Tibial artery (tissue), 4 donors: ENCODE results near the gene NDUFB3.
A peak's percentile ranks its signal among the peaks of the same experiment; 100 is the strongest.
"Not testable (repeated sequence)": the region's sequence is repeated elsewhere in the genome, so short reads cannot be mapped to it uniquely, and the experiment has no call there.

Experiments
- DNase-seq, 2 donors: peaks; one replicate each; pipeline ENCODE4 v3.0.0-alpha.2; 2019
- H3K27ac ChIP-seq, 2 donors: fragments of 200-600 bp; sonication (generic) in 1 of 2; 1 replicate in 1 of 2; 2 replicates in 1 of 2; pipeline ENCODE4 v1.5.1; 2018 to 2019; ENCODE audit warnings: mild to moderate bottlenecking in 1 of 2
- H3K27me3 ChIP-seq, 2 donors: fragments of 200-600 bp; sonication (generic) in 1 of 2; one replicate each; pipeline versions ENCODE4 v1.5.1 to v1.6.0; 2016 to 2019
- H3K36me3 ChIP-seq, 3 donors: fragments of 200-600 bp; sonication (generic) in 2 of 3; one replicate each; pipeline ENCODE4 v1.5.1; 2016 to 2019; ENCODE audit warnings: mild to moderate bottlenecking in 2 of 3
- H3K4me1 ChIP-seq, 4 donors: fragments of 200-600 bp; sonication (generic) in 2 of 4; 1 replicate in 3 of 4; 2 replicates in 1 of 4; pipeline ENCODE4 v1.5.1; 2016 to 2019
- H3K4me3 ChIP-seq, 2 donors: fragments of 200-600 bp; sonication (generic) in 1 of 2; 1 replicate in 1 of 2; 2 replicates in 1 of 2; pipeline ENCODE4 v1.5.1; 2018 to 2019; ENCODE audit warnings: mild to moderate bottlenecking in 2 of 2
- H3K9me3 ChIP-seq, 3 donors: fragments of 200-600 bp; sonication (generic) in 1 of 3; one replicate each; pipeline ENCODE4 v1.5.1; 2016 to 2019
- intact Hi-C: fragments of 100-400 bp; cut with DNase I; formaldehyde crosslinking; loops from one replicate; pipeline ENCODE4 v1.15.0; 2023; ENCODE audit warnings: low total_unique reads
- TF ChIP-seq, protein P1 (sequence below), 2 experiments: fragments of 200-600 bp in 1 of 2; fragments of 450-650 bp in 1 of 2; IDR thresholded peaks; one replicate each; pipeline ENCODE4 v1.5.1; 2017 to 2019; ENCODE audit warnings: antibody characterized with exemption in 2 of 2, mild to moderate bottlenecking in 1 of 2, moderate library complexity in 1 of 2

NDUFB3 gene

DNA sequence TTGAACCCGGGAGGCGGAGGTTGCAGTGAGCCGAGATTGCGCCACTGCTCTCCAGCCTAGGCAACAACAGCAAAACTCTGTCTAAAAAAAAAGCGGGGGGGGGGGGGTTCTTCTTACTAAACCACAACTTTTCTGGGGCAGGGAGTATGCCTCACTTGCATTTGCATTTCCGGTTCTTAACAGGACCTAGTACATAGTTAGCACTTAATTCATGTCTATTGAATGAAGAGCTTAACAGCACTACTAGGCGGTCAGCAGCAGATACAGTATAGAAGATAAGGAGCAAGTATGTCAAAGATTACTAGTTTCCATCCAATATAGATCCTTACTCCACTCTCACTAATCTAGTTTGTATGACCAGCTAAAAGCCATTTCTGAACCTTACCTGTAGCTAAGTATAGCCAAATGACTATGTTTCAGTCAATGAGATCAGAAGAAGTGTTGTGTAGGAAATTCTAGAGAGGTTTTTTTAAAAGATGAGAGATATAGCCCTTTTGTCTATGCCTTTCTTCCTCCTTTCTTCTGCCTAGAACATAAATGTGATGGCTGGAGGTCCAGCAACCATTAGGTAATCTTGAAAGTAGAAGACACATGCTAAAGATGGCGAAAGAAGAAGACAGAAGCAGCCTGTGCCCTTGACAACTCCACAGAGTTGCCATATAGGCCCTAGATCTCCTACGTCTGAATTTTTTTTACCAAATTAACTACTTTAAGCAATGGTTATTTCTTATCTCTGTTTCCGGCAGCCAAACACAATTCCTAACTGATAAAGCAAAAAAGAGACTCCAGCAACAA, 11.6 kb upstream of the NDUFB3 start:
- TF ChIP-seq, protein P1, sequence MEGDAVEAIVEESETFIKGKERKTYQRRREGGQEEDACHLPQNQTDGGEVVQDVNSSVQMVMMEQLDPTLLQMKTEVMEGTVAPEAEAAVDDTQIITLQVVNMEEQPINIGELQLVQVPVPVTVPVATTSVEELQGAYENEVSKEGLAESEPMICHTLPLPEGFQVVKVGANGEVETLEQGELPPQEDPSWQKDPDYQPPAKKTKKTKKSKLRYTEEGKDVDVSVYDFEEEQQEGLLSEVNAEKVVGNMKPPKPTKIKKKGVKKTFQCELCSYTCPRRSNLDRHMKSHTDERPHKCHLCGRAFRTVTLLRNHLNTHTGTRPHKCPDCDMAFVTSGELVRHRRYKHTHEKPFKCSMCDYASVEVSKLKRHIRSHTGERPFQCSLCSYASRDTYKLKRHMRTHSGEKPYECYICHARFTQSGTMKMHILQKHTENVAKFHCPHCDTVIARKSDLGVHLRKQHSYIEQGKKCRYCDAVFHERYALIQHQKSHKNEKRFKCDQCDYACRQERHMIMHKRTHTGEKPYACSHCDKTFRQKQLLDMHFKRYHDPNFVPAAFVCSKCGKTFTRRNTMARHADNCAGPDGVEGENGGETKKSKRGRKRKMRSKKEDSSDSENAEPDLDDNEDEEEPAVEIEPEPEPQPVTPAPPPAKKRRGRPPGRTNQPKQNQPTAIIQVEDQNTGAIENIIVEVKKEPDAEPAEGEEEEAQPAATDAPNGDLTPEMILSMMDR (IDR thresholded peaks at IDR 0.05): no peak
- H3K36me3 ChIP-seq: peaks cover 0 to 15% (median 7%) of the 10 kb centered on the region in 3 donors
- DNase-seq: no peak
- no peak overlapping the region for H3K27ac ChIP-seq
- H3K27me3 ChIP-seq: no peaks in the 10 kb centered on the region
- intact Hi-C loops: no loop called here
- no peak overlapping the region for H3K4me3 ChIP-seq
- H3K4me1 ChIP-seq: peaks cover 0 to 8% (median 0%) of the 10 kb centered on the region in 4 donors
- H3K9me3 ChIP-seq: no peaks in the 10 kb centered on the region

DNA sequence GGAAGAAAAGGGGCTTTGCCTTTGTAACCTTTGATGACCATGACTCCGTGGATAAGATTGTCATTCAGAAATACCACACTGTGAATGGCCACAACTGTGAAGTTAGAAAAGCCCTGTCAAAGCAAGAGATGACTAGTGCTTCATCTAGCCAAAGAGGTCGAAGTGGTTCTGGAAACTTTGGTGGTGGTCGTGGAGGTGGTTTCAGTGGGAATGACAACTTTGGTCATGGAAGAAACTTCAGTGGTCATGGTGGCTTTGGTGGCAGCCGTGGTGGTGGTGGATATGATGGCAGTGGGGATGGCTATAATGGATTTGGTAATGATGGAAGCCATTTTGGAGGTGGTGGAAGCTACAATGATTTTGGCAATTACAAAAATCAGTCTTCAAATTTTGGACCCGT, 8.3 kb upstream of the NDUFB3 start:
- intact Hi-C loops, H3K36me3 ChIP-seq, H3K27ac ChIP-seq, H3K4me3 ChIP-seq, H3K27me3 ChIP-seq, DNase-seq, H3K9me3 ChIP-seq: not testable (repeated sequence)
- H3K4me1 ChIP-seq: peaks cover 0 to 14% (median 5%) of the 10 kb centered on the region in 4 donors

DNA sequence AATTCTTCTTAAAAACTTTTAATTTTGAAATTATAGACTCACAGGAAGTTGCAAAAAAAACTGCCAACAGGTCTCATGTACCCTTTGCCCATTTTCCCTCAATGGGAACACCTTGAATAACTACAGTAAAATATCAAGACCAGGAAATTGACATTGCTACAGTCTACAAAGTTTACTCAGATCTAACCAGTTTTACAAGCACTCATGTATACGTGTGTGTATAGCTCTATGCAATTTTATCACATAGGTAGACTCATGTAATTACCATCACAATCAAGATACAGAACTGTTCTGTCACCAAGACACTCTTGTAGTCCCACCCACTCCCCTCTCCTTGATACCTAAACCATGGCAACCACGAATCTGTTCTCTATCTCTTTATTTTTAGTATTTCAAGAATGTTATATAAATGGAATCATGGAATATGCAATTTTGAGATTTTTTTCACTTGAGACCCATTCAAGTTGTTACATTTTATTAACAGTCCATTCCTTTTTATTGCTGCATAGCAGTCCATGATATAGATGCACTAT, 6.9 kb upstream of the NDUFB3 start:
- Histone ChIP-seq H3K4me1 (peaks cover 0 to 25% (median 12%) of the 10 kb centered on the region in 4 donors), H3K27ac (no peak overlapping the region), H3K9me3 (no peaks in the 10 kb centered on the region), H3K36me3 (peaks cover 0 to 6% (median 0%) of the 10 kb centered on the region in 3 donors), H3K27me3 (no peaks in the 10 kb centered on the region), H3K4me3 (no peak overlapping the region)
- TF ChIP-seq, protein P1 (IDR thresholded peaks at IDR 0.05): no peak
- no peak for DNase-seq
- intact Hi-C loops: no loop called here

DNA sequence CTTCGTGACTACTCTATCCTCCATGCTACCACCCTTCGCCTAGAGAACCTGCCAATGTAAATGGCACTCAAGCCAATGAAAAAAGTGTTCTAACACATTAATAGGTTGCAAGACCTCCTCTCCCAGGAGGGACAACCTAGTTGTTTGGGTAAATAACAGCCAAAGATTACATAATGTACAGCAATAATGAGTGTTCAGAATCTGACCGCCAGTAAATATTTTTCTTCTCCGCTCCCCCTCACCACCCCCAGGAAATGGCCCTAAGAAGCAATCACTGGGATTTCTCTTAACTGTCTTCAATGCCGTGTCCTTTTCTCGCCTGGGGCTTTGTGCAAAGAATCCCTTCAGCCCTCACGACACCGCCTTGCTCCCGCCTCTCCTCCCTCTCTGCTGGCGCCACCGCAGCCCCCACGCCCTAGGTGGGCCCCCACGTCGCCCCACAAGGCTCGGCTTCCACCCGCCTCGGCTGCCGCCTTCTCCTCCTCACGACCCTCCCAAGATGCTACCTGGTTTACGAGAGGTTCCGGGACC, 788 bp upstream of the NDUFB3 start:
- peak overlapping the region; percentile 89 to 90 for H3K4me3 ChIP-seq
- H3K4me1 ChIP-seq: peaks cover 0 to 47% (median 25%) of the 10 kb centered on the region in 4 donors
- H3K27me3 ChIP-seq: no peaks in the 10 kb centered on the region
- H3K27ac ChIP-seq: peak overlapping the region; percentile 81 to 84
- TF ChIP-seq, protein P1 (IDR thresholded peaks at IDR 0.05): no peak
- no peak for DNase-seq
- H3K9me3 ChIP-seq: no peaks in the 10 kb centered on the region
- intact Hi-C loops: loop anchor here (5.0 to 10.0 kb wide), 3 partner anchors 106 to 259 kb away; partner anchors contain the start of genes BZW1 and ORC2
- H3K36me3 ChIP-seq: no peaks in the 10 kb centered on the region

DNA sequence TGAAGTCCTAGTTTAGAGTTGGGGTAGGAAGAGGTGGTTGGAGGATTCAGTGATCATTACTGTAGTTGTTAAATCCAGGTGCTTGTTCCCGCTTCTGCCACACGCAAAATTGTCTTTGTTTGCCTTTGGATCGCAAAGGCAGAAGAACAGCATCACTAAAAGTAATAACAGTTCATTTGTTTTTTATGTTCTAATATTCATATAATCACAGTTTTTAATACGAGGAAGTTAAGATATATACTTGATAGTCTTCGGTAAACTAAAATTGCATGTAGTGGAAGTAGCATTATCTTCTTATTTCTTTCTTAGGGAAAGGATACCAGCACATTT, 365 bp downstream of the NDUFB3 start:
- H3K4me3 ChIP-seq: peak overlapping the region; percentile 89 to 90
- no peaks in the 10 kb centered on the region for H3K9me3 ChIP-seq
- intact Hi-C loops: loop anchor here (1.0 to 10.0 kb wide), 4 partner anchors 44 to 260 kb away; partner anchors contain the start of genes BZW1, CFLAR and ORC2
- no peaks in the 10 kb centered on the region for H3K27me3 ChIP-seq
- no peaks in the 10 kb centered on the region for H3K36me3 ChIP-seq
- peak overlapping the region; percentile 81 to 84 for H3K27ac ChIP-seq
- H3K4me1 ChIP-seq: peaks cover 0 to 47% (median 25%) of the 10 kb centered on the region in 4 donors
- no peak for DNase-seq
- TF ChIP-seq, protein P1 (IDR thresholded peaks at IDR 0.05): no peak

DNA sequence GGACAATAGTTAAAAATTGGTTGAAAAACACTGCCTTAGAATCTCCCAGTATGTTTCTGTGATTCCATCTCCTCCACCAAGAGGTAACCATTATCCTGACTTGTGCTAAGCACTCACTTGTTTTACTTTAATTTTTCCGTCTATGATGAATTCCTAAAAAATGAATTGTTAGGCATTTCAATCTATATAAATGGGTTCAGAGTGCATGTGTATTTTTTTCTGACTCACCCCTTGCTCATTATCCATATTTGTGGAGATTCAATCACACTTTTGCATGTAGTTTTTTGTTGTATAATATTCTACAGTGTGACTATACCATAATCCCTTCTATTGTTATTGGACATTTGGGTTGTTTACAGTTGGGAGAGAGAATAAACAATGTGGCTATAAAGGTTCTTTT, 1.3 kb downstream of the NDUFB3 start:
- TF ChIP-seq, protein P1 (IDR thresholded peaks at IDR 0.05): no peak
- DNase-seq: no peak
- Histone ChIP-seq H3K4me3 (peak overlapping the region in 1 of 2 donors; percentile 89), H3K27me3 (no peaks in the 10 kb centered on the region), H3K27ac (no peak overlapping the region), H3K9me3 (no peaks in the 10 kb centered on the region), H3K4me1 (peaks cover 0 to 40% (median 21%) of the 10 kb centered on the region in 4 donors), H3K36me3 (no peaks in the 10 kb centered on the region)
- intact Hi-C loops: loop anchor here (5.0 to 10.0 kb wide), 3 partner anchors 108 to 261 kb away; partner anchors contain the start of genes BZW1 and ORC2
